Measurements from ENCODE around the gene SLC9A9. TPM values are rescaled to one million over a fixed set of nuclear protein-coding genes. Genes with fewer than 3 reads are reported as not detected.

The SLC9A9 gene
- total RNA-seq, 2 donors from 2014 or later: 29.6 to 60.1 TPM

DNA sequence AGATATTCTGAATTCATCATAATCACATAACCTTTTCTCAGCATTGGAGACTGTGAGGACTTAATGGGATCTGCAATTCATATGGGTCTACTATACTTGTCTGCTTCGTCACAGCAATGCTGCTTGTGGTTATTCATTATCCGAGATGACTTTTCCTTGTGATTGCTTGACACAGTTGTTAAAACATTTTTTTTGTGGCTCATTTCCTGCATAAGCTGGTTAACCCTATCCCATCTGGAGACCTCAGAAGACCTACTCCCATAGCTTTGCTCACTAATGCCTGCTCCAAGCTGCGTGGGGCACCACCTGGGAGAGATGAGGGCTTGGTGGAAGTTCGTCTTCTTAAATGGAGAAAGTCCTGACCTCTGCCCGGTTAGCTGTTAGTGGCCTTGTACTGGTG, 367.9 kb downstream of the SLC9A9 start:
- Histone ChIP-seq H3K9me3 (no peaks in the 10 kb centered on the region), H3K4me3 (no peak overlapping the region), H3K27me3 (replicated peaks; ENCODE audit: insufficient read depth) (no peaks in the 10 kb centered on the region), H3K4me1 (ENCODE audit: control insufficient read depth in 1 of 2, low read depth in 2 of 2) (peaks cover 2 to 19% of the 10 kb centered on the region in 2 donors), H3K36me3 (no peaks in the 10 kb centered on the region), H3K27ac (no peak overlapping the region)
- ATAC-seq (ENCODE audit: insufficient number of reproducible peaks, low FRiP score, low read depth) (no peak), DNase-seq (ENCODE audit: low spot score) (no peak)
- TF ChIP-seq CTCF (IDR thresholded peaks at IDR 0.05): no peak

- H3K27me3 ChIP-seq (replicated peaks; ENCODE audit: insufficient read depth): no peaks in the 10 kb centered on the region
- H3K27ac ChIP-seq: no peak overlapping the region
- ATAC-seq (ENCODE audit: insufficient number of reproducible peaks, low FRiP score, low read depth) (no peak), DNase-seq (ENCODE audit: low spot score) (no peak)
- H3K4me1 ChIP-seq (ENCODE audit: control insufficient read depth in 1 of 2, low read depth in 2 of 2): peaks cover 2 to 19% of the 10 kb centered on the region in 2 donors
- no peaks in the 10 kb centered on the region for H3K36me3 ChIP-seq
- H3K4me3 ChIP-seq: no peak overlapping the region
- no peaks in the 10 kb centered on the region for H3K9me3 ChIP-seq
- no peak for TF ChIP-seq CTCF (IDR thresholded peaks at IDR 0.05)
Observed at GRCh38 chr3:143479727-143480126, 368.5 kb downstream of the SLC9A9 start.

DNA sequence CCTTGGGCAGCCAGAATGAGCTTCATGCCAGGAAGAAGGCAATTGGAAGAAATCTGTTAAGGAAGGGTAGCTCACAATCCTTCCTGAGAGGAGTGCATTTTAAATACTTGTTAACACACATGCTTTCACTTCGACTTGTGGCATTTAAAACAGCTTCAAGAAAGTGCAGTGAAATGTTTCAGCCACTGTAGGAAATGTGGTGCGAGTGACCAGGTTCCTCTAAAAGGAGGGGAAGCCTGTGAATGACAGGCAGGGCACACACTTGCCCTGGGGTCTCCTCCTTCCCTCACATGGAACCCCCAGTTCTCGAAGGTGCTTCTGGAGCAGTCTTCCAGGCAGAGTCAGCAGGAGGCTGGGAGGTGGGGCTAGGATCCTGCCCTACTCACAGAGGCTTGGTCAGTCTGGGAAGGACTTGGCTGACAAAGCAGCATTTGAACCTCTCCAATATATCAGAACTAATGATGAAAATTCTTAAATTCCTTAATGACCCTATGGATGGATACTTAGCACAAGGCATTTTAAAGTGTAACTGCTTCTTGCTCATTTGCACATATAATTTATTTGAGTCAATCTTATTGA, 370.1 kb downstream of the SLC9A9 start:
- H3K27ac ChIP-seq: no peak overlapping the region
- ATAC-seq (ENCODE audit: insufficient number of reproducible peaks, low FRiP score, low read depth): no peak
- TF ChIP-seq CTCF (IDR thresholded peaks at IDR 0.05): no peak

GRCh38 chr3:143476965-143477640, 371.2 kb downstream of the SLC9A9 start:
- Histone ChIP-seq H3K27ac (no peak overlapping the region), H3K27me3 (replicated peaks; ENCODE audit: insufficient read depth) (no peaks in the 10 kb centered on the region)

More for the DNA sequence above, 370.1 kb downstream of the SLC9A9 start:
- DNase-seq (ENCODE audit: low spot score): no peak
- H3K4me3 ChIP-seq: no peak overlapping the region
- no peaks in the 10 kb centered on the region for H3K27me3 ChIP-seq (replicated peaks; ENCODE audit: insufficient read depth)
- no peaks in the 10 kb centered on the region for H3K9me3 ChIP-seq
- H3K36me3 ChIP-seq: no peaks in the 10 kb centered on the region
- peaks cover 2 to 17% of the 10 kb centered on the region in 2 donors for H3K4me1 ChIP-seq (ENCODE audit: control insufficient read depth in 1 of 2, low read depth in 2 of 2)

More at GRCh38 chr3:143476965-143477640, 371.2 kb downstream of the SLC9A9 start:
- Histone ChIP-seq H3K4me1 (ENCODE audit: control insufficient read depth in 1 of 2, low read depth in 2 of 2) (peaks cover 0 to 6% of the 10 kb centered on the region in 2 donors), H3K4me3 (no peak overlapping the region), H3K9me3 (no peaks in the 10 kb centered on the region), H3K36me3 (no peaks in the 10 kb centered on the region)
- ATAC-seq (ENCODE audit: insufficient number of reproducible peaks, low FRiP score, low read depth) (no peak), DNase-seq (ENCODE audit: low spot score) (no peak)
- no peak for TF ChIP-seq CTCF (IDR thresholded peaks at IDR 0.05)
